ENCODE measurements around the gene PARD6B. TPM values are rescaled to one million over a fixed set of nuclear protein-coding genes. Genes with fewer than 3 reads are reported as not detected.
A peak's percentile ranks its signal among the peaks of the same experiment; 100 is the strongest.

The PARD6B gene
- total and polyA plus RNA-seq, 2 of the 13 experiments (the other 11 are each of a cell fraction or from before 2014, with no cell fraction given) = 6.9 to 22.2 TPM

- TF ChIP-seq USF2 (IDR thresholded peaks at IDR 0.05; ENCODE audit: low read depth, low read length) (no peak), USF2 (CRISPR knock-in tag; IDR thresholded peaks at IDR 0.05; ENCODE audit: borderline replicate concordance) (no peak), ZNF280D (CRISPR knock-in tag; IDR thresholded peaks at IDR 0.05) (0 out of 2 replicates have a peak, but pooled peaks have one; percentile 70), LBX2 (CRISPR knock-in tag; IDR thresholded peaks at IDR 0.05; ENCODE audit: borderline replicate concordance) (0 out of 2 replicates have a peak, but pooled peaks have one; percentile 34), JUNB (CRISPR knock-in tag; IDR thresholded peaks at IDR 0.05; ENCODE audit: borderline replicate concordance) (no peak), NR2F2 (IDR thresholded peaks at IDR 0.05; ENCODE audit: borderline replicate concordance, low read depth) (no peak), ZNF329 (CRISPR knock-in tag; IDR thresholded peaks at IDR 0.05; ENCODE audit: low read depth) (no peak), SRF (IDR thresholded peaks at IDR 0.05; ENCODE audit: low read depth, low read length) (no peak), RNF2 (conservative IDR thresholded peaks at IDR 0.05; ENCODE audit: low read depth) (no peak), PRDM10 (CRISPR knock-in tag; IDR thresholded peaks at IDR 0.05; ENCODE audit: low read depth) (no peak; the same call in 1 of the 2 replicates), ZNF263 (CRISPR knock-in tag; IDR thresholded peaks at IDR 0.05) (no peak), ZBTB21 (CRISPR knock-in tag; IDR thresholded peaks at IDR 0.05) (peak; percentile 82; the same call in 1 of the 2 replicates), RFX1 (IDR thresholded peaks at IDR 0.05) (no peak), HNRNPL (IDR thresholded peaks at IDR 0.05; ENCODE audit: low read depth, low read length) (no peak), ZNF10 (CRISPR knock-in tag; IDR thresholded peaks at IDR 0.05; ENCODE audit: borderline replicate concordance, low read depth) (no peak), TSC22D2 (CRISPR knock-in tag; IDR thresholded peaks at IDR 0.05; ENCODE audit: borderline replicate concordance) (no peak), NFATC3 (CRISPR knock-in tag; IDR thresholded peaks at IDR 0.05) (no peak), ZNF101 (CRISPR knock-in tag; IDR thresholded peaks at IDR 0.05; ENCODE audit: borderline replicate concordance, low read depth) (no peak; the same call in 1 of the 2 replicates), GZF1 (CRISPR knock-in tag; IDR thresholded peaks at IDR 0.05) (no peak; the same call in 1 of the 2 replicates), TCF7 (IDR thresholded peaks at IDR 0.05; ENCODE audit: low read depth) (no peak)
Measured at GRCh38 chr20:50728981-50729874, 2.2 kb upstream of the PARD6B start (continued).

All from HepG2 (cell line).